ENCODE results near the gene ZC3H12D.

DNA sequence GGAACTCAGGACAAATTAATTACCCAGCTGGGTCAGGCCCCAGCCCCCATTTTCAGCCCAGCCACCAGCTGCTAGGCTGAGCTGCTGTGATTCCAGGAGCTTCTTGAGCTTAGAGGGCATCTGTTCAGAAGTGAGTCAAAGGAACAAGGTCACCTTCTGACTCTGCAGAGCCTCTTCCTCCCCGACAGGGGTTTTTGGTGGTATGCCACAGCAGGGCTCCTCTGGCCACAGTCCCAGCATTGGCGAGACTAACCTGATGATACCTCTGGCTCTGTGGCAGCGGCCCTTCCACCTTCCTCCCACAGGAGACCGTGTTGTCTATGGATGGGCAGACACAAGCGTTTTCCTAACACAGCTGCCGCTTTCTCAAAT, 39.7 kb downstream of the ZC3H12D start:
- no peak for TF ChIP-seq POLR2A (IDR thresholded peaks at IDR 0.05)
- TF ChIP-seq, protein P1, sequence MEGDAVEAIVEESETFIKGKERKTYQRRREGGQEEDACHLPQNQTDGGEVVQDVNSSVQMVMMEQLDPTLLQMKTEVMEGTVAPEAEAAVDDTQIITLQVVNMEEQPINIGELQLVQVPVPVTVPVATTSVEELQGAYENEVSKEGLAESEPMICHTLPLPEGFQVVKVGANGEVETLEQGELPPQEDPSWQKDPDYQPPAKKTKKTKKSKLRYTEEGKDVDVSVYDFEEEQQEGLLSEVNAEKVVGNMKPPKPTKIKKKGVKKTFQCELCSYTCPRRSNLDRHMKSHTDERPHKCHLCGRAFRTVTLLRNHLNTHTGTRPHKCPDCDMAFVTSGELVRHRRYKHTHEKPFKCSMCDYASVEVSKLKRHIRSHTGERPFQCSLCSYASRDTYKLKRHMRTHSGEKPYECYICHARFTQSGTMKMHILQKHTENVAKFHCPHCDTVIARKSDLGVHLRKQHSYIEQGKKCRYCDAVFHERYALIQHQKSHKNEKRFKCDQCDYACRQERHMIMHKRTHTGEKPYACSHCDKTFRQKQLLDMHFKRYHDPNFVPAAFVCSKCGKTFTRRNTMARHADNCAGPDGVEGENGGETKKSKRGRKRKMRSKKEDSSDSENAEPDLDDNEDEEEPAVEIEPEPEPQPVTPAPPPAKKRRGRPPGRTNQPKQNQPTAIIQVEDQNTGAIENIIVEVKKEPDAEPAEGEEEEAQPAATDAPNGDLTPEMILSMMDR (IDR thresholded peaks at IDR 0.05), result no peak

All from lower leg skin (tissue), 3 donors.